ENCODE data around the gene KIAA0319L.

GRCh38 chr1:35574125-35574654, 17.0 kb upstream of the KIAA0319L start:
- TF ChIP-seq EZH2 (IDR thresholded peaks at IDR 0.05; ENCODE audit: insufficient read depth, poor library complexity, severe bottlenecking) (no peak), EZH2phosphoT487 (IDR thresholded peaks at IDR 0.05; ENCODE audit: insufficient read depth, low read depth) (no peak)
